Heart left ventricle (tissue), 16 donors: ENCODE data around the gene HTR3B. TPM values are rescaled to one million over a fixed set of nuclear protein-coding genes. Genes with fewer than 3 reads are reported as not detected.
"Not testable (repeated sequence)": the region's sequence is repeated elsewhere in the genome, so short reads cannot be mapped to it uniquely, and the experiment has no call there.

Source experiments
- ATAC-seq, 4 donors: fragments of 200-7000 bp; cut with Tn5 transposase; one replicate each; pipeline ENCODE4 v1.9.1; 2020 to 2022; ENCODE audit warnings: moderate library complexity in 4 of 4, mild to moderate bottlenecking in 3 of 4, moderate number of reproducible peaks in 1 of 4
- DNase-seq, 5 donors: peaks; one replicate each; pipeline ENCODE4 v3.0.0-alpha.2; 2020
- H3K27ac ChIP-seq, 12 donors: fragments of 200-600 bp; sonication (generic) in 4 of 12; one replicate each; pipeline versions ENCODE4 v1.5.0 to v1.8.0; 2016 to 2022; ENCODE audit warnings: mild to moderate bottlenecking in 2 of 12
- H3K27me3 ChIP-seq, 9 donors: fragments of 200-600 bp; sonication (generic) in 2 of 9; one replicate each; pipeline versions ENCODE4 v1.5.1 to v1.8.0; 2016 to 2022; ENCODE audit warnings: mild to moderate bottlenecking in 3 of 9
- H3K36me3 ChIP-seq, 9 donors: fragments of 200-600 bp; sonication (generic) in 2 of 9; one replicate each; pipeline versions ENCODE4 v1.5.0 to v1.8.0; 2018 to 2022; ENCODE audit warnings: mild to moderate bottlenecking in 2 of 9
- H3K4me1 ChIP-seq, 12 donors: fragments of 200-600 bp; sonication (generic) in 4 of 12; one replicate each; pipeline versions ENCODE4 v1.5.0 to v1.8.0; 2016 to 2022; ENCODE audit warnings: mild to moderate bottlenecking in 3 of 12
- H3K4me3 ChIP-seq, 12 donors: fragments of 200-600 bp; sonication (generic) in 4 of 12; one replicate each; pipeline versions ENCODE4 v1.5.0 to v1.8.0; 2017 to 2022; ENCODE audit warnings: mild to moderate bottlenecking in 9 of 12, moderate library complexity in 4 of 12
- H3K9me3 ChIP-seq, 12 donors: fragments of 200-600 bp; sonication (generic) in 4 of 12; one replicate each; pipeline versions ENCODE4 v1.5.0 to v1.8.0; 2016 to 2022; ENCODE audit warnings: mild to moderate bottlenecking in 1 of 12
- CTCF ChIP-seq, 12 donors: fragments of 200-600 bp; sonication (generic) in 4 of 12; IDR thresholded peaks; one replicate each; pipeline versions ENCODE4 v1.5.0 to v1.8.0; 2018 to 2022; ENCODE audit warnings: antibody characterized with exemption in 12 of 12, mild to moderate bottlenecking in 5 of 12
- POLR2A ChIP-seq, 2 donors: fragments of 450-650 bp; IDR thresholded peaks; one replicate each; pipeline ENCODE4 v1.6.1; 2017; ENCODE audit warnings: antibody characterized with exemption in 2 of 2, mild to moderate bottlenecking in 2 of 2, moderate library complexity in 2 of 2
- WGBS, 4 donors: extraction: QIAGEN DNeasy Blood & Tissue Kit in 2 of 4; methylation state at CpG; one replicate each; pipeline versions ENCODE4 v1.1.5 to v1.1.7; 2013 to 2018; 5-methylcytosine and 5-hydroxymethylcytosine counted together
- intact Hi-C, 10 donors: fragments of 100-400 bp; cut with DNase I; formaldehyde crosslinking; loops; one replicate each; pipeline versions ENCODE4 v1.11.1 to v1.14.2; 2022
- polyA plus RNA-seq, 2 donors: library from polyadenylated mRNA; stranded (reverse); fragments of 200-250 nt; gene quantifications; one replicate each; pipeline ENCODE4 v1.2.3, GENCODE V29; 2013
- total RNA-seq, 9 donors: library from RNA; depleted of rRNA in 2 of 9; stranded (reverse); fragments of >200 nt in 2 of 9; fragmentation: NEBNext Ultra II Directional in 3 of 9; extraction: Animal tissue kit (Norgen Biotek cat#: 25700) in 3 of 9; gene quantifications; one replicate each; pipeline versions ENCODE4 v1.1.0 to v1.2.4, GENCODE V29; 2016 to 2023
- donor health status: ischemic (EF 13 %, LVEDD 7.1; RV severe dilation, severe dysfunction).
- donor health status: healthy with polysubstance abuse.
- donor health status: DM: no; HTN: yes; CAD: no.
- donor health status: DM: no; HTN: no; CAD: no.
- donor health status: ischemic (EF 25% LVEDD 6.9; RV normal size, moderate dysfunction).
- donor health status: ischemic (EF 25% LVEDD 5.7; RV mildly dilated, moderate dysfunction).
- donor health status: healthy.
- donor health status: DM: yes; HTN: yes; CAD: no.
- donor health status: ischemic (EF 35%, LVEDD 5.7; RV mildly dilated, moderate dysfunction).
- donor health status: nonischemic (EF 11% LVEDD 7.7; RV severe dilation, severe dysfunction).
- donor health status: DM: yes; HTN: yes; CAD: no.
- donor health status: PGD.
- donor health status: ischemic (EF 29% LVEDD 5.4; RV normal size, mild dysfunction).
- donor health status: nonischemic (EF 23%, LVEDD 6.1; RV moderate dilation, normal function).

HTR3B gene
- total and polyA plus RNA-seq, 11 donors = not detected

GRCh38 chr11:113934761-113935160 is 30.2 kb downstream of the HTR3B start:
- Histone ChIP-seq H3K36me3 (no peaks in the 10 kb centered on the region), H3K27me3 (peaks cover 0 to 11% (median 0%) of the 10 kb centered on the region in 9 donors), H3K4me1 (peaks cover 0 to 3% (median 0%) of the 10 kb centered on the region in 12 donors), H3K27ac (no peak overlapping the region), H3K4me3 (no peak overlapping the region), H3K9me3 (peaks cover 0 to under 1% (median 0%) of the 10 kb centered on the region in 12 donors)
- TF ChIP-seq CTCF (IDR thresholded peaks at IDR 0.05) (no peak), POLR2A (IDR thresholded peaks at IDR 0.05) (no peak)
- intact Hi-C loops = no loop called here
- ATAC-seq (no peak), DNase-seq (no peak)
- 70 to 77% (median 76%) methylated on average over 4 of the region's 4 CpGs for WGBS, 4 donors

DNA sequence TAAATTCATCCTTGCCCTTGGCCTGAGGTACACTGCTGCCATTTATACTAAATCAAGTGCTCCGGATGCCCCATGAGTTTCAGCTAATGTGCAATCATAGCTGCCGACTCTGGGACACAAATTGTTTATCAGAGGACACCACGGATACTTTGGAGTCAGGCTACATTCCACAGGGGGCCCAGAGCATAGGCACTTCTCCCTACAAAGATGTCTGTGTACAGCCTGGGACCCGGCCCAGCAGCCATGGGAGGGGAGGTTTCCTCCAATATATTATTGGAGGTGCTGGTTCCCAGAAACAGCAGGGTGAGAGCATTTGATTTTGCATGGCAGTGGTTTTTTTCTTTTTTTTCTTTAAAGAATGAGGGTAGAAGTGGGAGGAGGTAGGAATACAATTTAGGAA is 31.3 kb downstream of the HTR3B start:
- DNase-seq (no peak), ATAC-seq (peak in 1 of 4 donors; percentile 49)
- no peaks in the 10 kb centered on the region for H3K36me3 ChIP-seq
- H3K27me3 ChIP-seq = peaks cover 0 to 4% (median 0%) of the 10 kb centered on the region in 9 donors
- no peak overlapping the region for H3K4me3 ChIP-seq
- 26 to 41% (median 37%) methylated on average over 4 of the region's 4 CpGs for WGBS, 4 donors
- H3K4me1 ChIP-seq = peaks cover 0 to 3% (median 0%) of the 10 kb centered on the region in 12 donors
- TF ChIP-seq CTCF (IDR thresholded peaks at IDR 0.05) = no peak
- TF ChIP-seq POLR2A (IDR thresholded peaks at IDR 0.05) = no peak
- H3K9me3 ChIP-seq = no peaks in the 10 kb centered on the region
- H3K27ac ChIP-seq = no peak overlapping the region
- intact Hi-C loops = no loop called here

DNA sequence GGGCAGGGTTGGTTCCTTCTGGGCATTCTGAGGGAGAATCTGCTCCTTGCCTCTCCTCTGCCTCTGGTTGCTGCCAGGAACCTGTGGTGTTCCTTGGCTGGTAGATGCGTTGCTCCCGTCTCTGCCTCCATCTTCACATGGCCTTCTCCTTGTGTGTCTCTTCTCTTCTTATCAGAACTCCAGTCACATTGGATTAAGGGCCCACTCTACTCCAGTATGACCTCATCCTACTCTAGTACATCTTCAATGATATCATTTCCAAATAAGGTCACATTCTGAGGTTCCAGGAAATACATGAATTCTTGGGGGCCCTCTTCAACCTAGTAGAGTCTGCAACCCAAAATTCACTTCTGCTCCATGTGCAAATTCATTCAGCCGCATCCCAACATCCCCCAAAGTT is 33.3 kb downstream of the HTR3B start:
- Histone ChIP-seq H3K27ac (no peak overlapping the region), H3K4me3 (no peak overlapping the region), H3K27me3 (peaks cover 0 to 4% (median 0%) of the 10 kb centered on the region in 9 donors), H3K9me3 (no peaks in the 10 kb centered on the region), H3K36me3 (no peaks in the 10 kb centered on the region), H3K4me1 (peaks cover 0 to 3% (median 0%) of the 10 kb centered on the region in 12 donors)
- TF ChIP-seq CTCF (IDR thresholded peaks at IDR 0.05) (no peak), POLR2A (IDR thresholded peaks at IDR 0.05) (no peak)
- intact Hi-C loops = no loop called here
- ATAC-seq (no peak), DNase-seq (no peak)
- 54 to 85% (median 74%) methylated on average over 3 of the region's 3 CpGs for WGBS, 4 donors

GRCh38 chr11:113942256-113942655 is 37.7 kb downstream of the HTR3B start:
- WGBS, 4 donors = 90 to 94% (median 93%) methylated on average over 8 of the region's 8 CpGs
- ATAC-seq (no peak), DNase-seq (no peak)
- Histone ChIP-seq H3K4me1 (no peaks in the 10 kb centered on the region), H3K36me3 (no peaks in the 10 kb centered on the region), H3K27me3 (peaks cover 0 to 5% (median 0%) of the 10 kb centered on the region in 9 donors), H3K9me3 (no peaks in the 10 kb centered on the region), H3K4me3 (no peak overlapping the region), H3K27ac (no peak overlapping the region)
- no peak for TF ChIP-seq CTCF (IDR thresholded peaks at IDR 0.05)
- no peak for TF ChIP-seq POLR2A (IDR thresholded peaks at IDR 0.05)
- intact Hi-C loops = no loop called here

GRCh38 chr11:113946162-113946561 is 41.6 kb downstream of the HTR3B start:
- H3K36me3 ChIP-seq, intact Hi-C loops, H3K27ac ChIP-seq, DNase-seq, H3K9me3 ChIP-seq, H3K4me1 ChIP-seq, H3K4me3 ChIP-seq, ATAC-seq: not testable (repeated sequence)
- WGBS, 4 donors = 74 to 82% (median 76%) methylated on average over 2 of the region's 2 CpGs
- peaks cover 0 to 11% (median 0%) of the 10 kb centered on the region in 9 donors for H3K27me3 ChIP-seq
